NT2/D1 (cell line): ENCODE results near the gene PSMG2.
"Not testable (repeated sequence)": the region's sequence is repeated elsewhere in the genome, so short reads cannot be mapped to it uniquely, and the experiment has no call there.

ENCODE experiments used
- DNase-seq: peaks from one replicate; pipeline ENCODE4 v3.0.0-alpha.2; 2011; ENCODE audit warnings: low read depth, low spot score
- H3K27me3 ChIP-seq: 2 replicates; pipeline ENCODE4 v1.6.0; 2011; ENCODE audit warnings: mild to moderate bottlenecking; ENCODE audit not compliant: insufficient read length, insufficient read depth
- H3K36me3 ChIP-seq: 2 replicates; pipeline ENCODE4 v1.6.1; 2011; ENCODE audit warnings: mild to moderate bottlenecking, low read length, mixed read lengths; ENCODE audit not compliant: insufficient read depth, insufficient read length
- H3K4me1 ChIP-seq: 2 replicates; pipeline ENCODE4 v1.5.1; 2011; ENCODE audit not compliant: insufficient read depth, insufficient read length
- H3K4me3 ChIP-seq: 2 replicates; pipeline ENCODE4 v1.5.1; 2011; ENCODE audit warnings: low read depth; ENCODE audit not compliant: insufficient read length
- H3K9ac ChIP-seq: 2 replicates; pipeline ENCODE4 v1.6.0; 2011; ENCODE audit warnings: low read depth; ENCODE audit not compliant: insufficient read length
- H3K9me3 ChIP-seq: 2 replicates; pipeline ENCODE4 v1.5.1; 2011; ENCODE audit warnings: mild to moderate bottlenecking, low read length; ENCODE audit not compliant: insufficient read depth
- SUZ12 ChIP-seq: IDR thresholded peaks from 2 replicates; pipeline ENCODE4 v1.6.1; 2011; ENCODE audit not compliant: insufficient read length, insufficient read depth; ENCODE audit errors: extremely low read depth
- YY1 ChIP-seq: IDR thresholded peaks from 2 replicates; pipeline ENCODE4 v1.6.1; 2011; ENCODE audit not compliant: insufficient read length, insufficient read depth
- ZNF274 ChIP-seq: IDR thresholded peaks from 2 replicates; pipeline ENCODE4 v1.6.1; 2011; ENCODE audit warnings: mild to moderate bottlenecking, low read depth, low read length

Gene PSMG2

GRCh38 chr18:12748671-12749070 is 45.8 kb downstream of the PSMG2 start:
- H3K4me1 ChIP-seq = no peaks in the 10 kb centered on the region
- DNase-seq = no peak
- no peak overlapping the region for H3K9ac ChIP-seq
- H3K4me3 ChIP-seq = no peak overlapping the region
- no peaks in the 10 kb centered on the region for H3K27me3 ChIP-seq
- H3K36me3 ChIP-seq = no peaks in the 10 kb centered on the region
- TF ChIP-seq YY1 (no peak), SUZ12 (no peak), ZNF274 (no peak)
- H3K9me3 ChIP-seq = no peaks in the 10 kb centered on the region

GRCh38 chr18:12749121-12749520 is 46.3 kb downstream of the PSMG2 start:
- no peak overlapping the region for H3K9ac ChIP-seq
- DNase-seq = no peak
- no peak overlapping the region for H3K4me3 ChIP-seq
- TF ChIP-seq YY1 (no peak), ZNF274 (no peak), SUZ12 (no peak)
- H3K36me3 ChIP-seq = no peaks in the 10 kb centered on the region
- no peaks in the 10 kb centered on the region for H3K27me3 ChIP-seq
- H3K9me3 ChIP-seq = no peaks in the 10 kb centered on the region
- no peaks in the 10 kb centered on the region for H3K4me1 ChIP-seq

GRCh38 chr18:12750076-12750714 is 47.4 kb downstream of the PSMG2 start:
- TF ChIP-seq YY1 = no peak
- TF ChIP-seq SUZ12 = no peak
- no peak for TF ChIP-seq ZNF274
- DNase-seq = no peak
- H3K9me3 ChIP-seq = no peaks in the 10 kb centered on the region
- H3K4me1 ChIP-seq = no peaks in the 10 kb centered on the region
- no peak overlapping the region for H3K9ac ChIP-seq
- H3K4me3 ChIP-seq = no peak overlapping the region
- no peaks in the 10 kb centered on the region for H3K27me3 ChIP-seq
- H3K36me3 ChIP-seq = no peaks in the 10 kb centered on the region

GRCh38 chr18:12750715-12751502 is 48.1 kb downstream of the PSMG2 start:
- Histone ChIP-seq H3K9me3 (no peaks in the 10 kb centered on the region), H3K27me3 (no peaks in the 10 kb centered on the region), H3K4me3 (no peak overlapping the region), H3K4me1 (no peaks in the 10 kb centered on the region), H3K9ac (no peak overlapping the region), H3K36me3 (no peaks in the 10 kb centered on the region)
- TF ChIP-seq ZNF274 = no peak
- TF ChIP-seq SUZ12 = no peak
- TF ChIP-seq YY1 = no peak
- DNase-seq = no peak

GRCh38 chr18:12751503-12751884 is 48.7 kb downstream of the PSMG2 start:
- Histone ChIP-seq H3K9ac (no peak overlapping the region), H3K4me3 (no peak overlapping the region), H3K9me3 (no peaks in the 10 kb centered on the region), H3K27me3 (no peaks in the 10 kb centered on the region), H3K4me1 (no peaks in the 10 kb centered on the region), H3K36me3 (no peaks in the 10 kb centered on the region)
- no peak for DNase-seq
- TF ChIP-seq ZNF274 = no peak
- TF ChIP-seq SUZ12 = no peak

GRCh38 chr18:12751891-12752290 is 49.0 kb downstream of the PSMG2 start:
- no peak for DNase-seq

GRCh38 chr18:12754511-12754910 is 51.7 kb downstream of the PSMG2 start:
- TF ChIP-seq ZNF274 = no peak
- TF ChIP-seq YY1 = no peak
- no peak for TF ChIP-seq SUZ12
- Histone ChIP-seq H3K36me3 (no peaks in the 10 kb centered on the region), H3K4me1 (no peaks in the 10 kb centered on the region), H3K4me3 (no peak overlapping the region), H3K27me3 (no peaks in the 10 kb centered on the region), H3K9me3 (no peaks in the 10 kb centered on the region), H3K9ac (no peak overlapping the region)
- no peak for DNase-seq

More at GRCh38 chr18:12751891-12752290, 49.0 kb downstream of the PSMG2 start:
- H3K4me3 ChIP-seq = no peak overlapping the region
- H3K27me3 ChIP-seq = no peaks in the 10 kb centered on the region
- H3K9me3 ChIP-seq = no peaks in the 10 kb centered on the region
- no peaks in the 10 kb centered on the region for H3K4me1 ChIP-seq
- H3K36me3 ChIP-seq = no peaks in the 10 kb centered on the region
- H3K9ac ChIP-seq = no peak overlapping the region
- TF ChIP-seq SUZ12 = no peak
- TF ChIP-seq YY1 = no peak
- no peak for TF ChIP-seq ZNF274

GRCh38 chr18:12755606-12756005 is 52.8 kb downstream of the PSMG2 start:
- not testable (repeated sequence) for H3K9me3 ChIP-seq, H3K4me1 ChIP-seq, H3K27me3 ChIP-seq, DNase-seq, H3K9ac ChIP-seq, H3K36me3 ChIP-seq, H3K4me3 ChIP-seq

GRCh38 chr18:12756619-12757239 is 53.9 kb downstream of the PSMG2 start:
- not testable (repeated sequence) for H3K4me1 ChIP-seq, H3K4me3 ChIP-seq, DNase-seq, H3K27me3 ChIP-seq, H3K36me3 ChIP-seq, H3K9me3 ChIP-seq, H3K9ac ChIP-seq

- H3K4me3 ChIP-seq, H3K9me3 ChIP-seq, H3K36me3 ChIP-seq, DNase-seq, H3K9ac ChIP-seq, H3K27me3 ChIP-seq, H3K4me1 ChIP-seq: not testable (repeated sequence)
Measured at GRCh38 chr18:12758566-12758965, 55.7 kb downstream of the PSMG2 start.
